HEK293 (cell line): ENCODE data around the gene CFHR3.

Experiments used
- ATF2 ChIP-seq: fragments of 450-650 bp; formaldehyde crosslinking; IDR thresholded peaks from 2 replicates; pipeline ENCODE4 v1.5.1; 2016; ENCODE audit warnings: missing biosample characterization, missing genetic modification characterization, low read depth
- CTCF ChIP-seq: fragments of 450-650 bp; formaldehyde crosslinking; IDR thresholded peaks from 2 replicates; pipeline ENCODE4 v1.5.1; 2016; ENCODE audit warnings: missing biosample characterization, missing genetic modification characterization
- EGR2 ChIP-seq: fragments of 450-650 bp; formaldehyde crosslinking; IDR thresholded peaks from 2 replicates; pipeline ENCODE4 v1.5.1; 2016; ENCODE audit warnings: low read depth, missing biosample characterization, missing genetic modification characterization
- PBX3 ChIP-seq: sonication (generic); formaldehyde crosslinking; IDR thresholded peaks from 2 replicates; pipeline ENCODE4 v1.8.1; 2022; ENCODE audit warnings: mild to moderate bottlenecking, moderate library complexity, missing genetic modification reagents
- ZBTB7A ChIP-seq: fragments of 450-650 bp; formaldehyde crosslinking; IDR thresholded peaks from 2 replicates; pipeline ENCODE4 v1.5.1; 2016; ENCODE audit warnings: low read depth, missing biosample characterization, missing genetic modification characterization
- ZNF174 ChIP-seq: fragments of 450-650 bp; formaldehyde crosslinking; IDR thresholded peaks from 2 replicates; pipeline ENCODE4 v1.5.0; 2017; ENCODE audit warnings: missing biosample characterization, mild to moderate bottlenecking, missing genetic modification characterization
- ZNF239 ChIP-seq: fragments of 450-650 bp; formaldehyde crosslinking; IDR thresholded peaks from 2 replicates; pipeline ENCODE4 v1.5.1; 2016; ENCODE audit warnings: missing biosample characterization, missing genetic modification characterization
- ZNF311 ChIP-seq: fragments of 450-650 bp; formaldehyde crosslinking; IDR thresholded peaks from 2 replicates; pipeline ENCODE4 v1.5.1; 2017; ENCODE audit warnings: missing biosample characterization, missing genetic modification characterization, borderline replicate concordance
- ZNF416 ChIP-seq: fragments of 450-650 bp; formaldehyde crosslinking; IDR thresholded peaks from 2 replicates; pipeline ENCODE4 v1.5.1; 2016; ENCODE audit warnings: missing biosample characterization, missing genetic modification characterization
- ZNF76 ChIP-seq: fragments of 450-650 bp; formaldehyde crosslinking; IDR thresholded peaks from 2 replicates; pipeline ENCODE4; 2016; ENCODE audit warnings: low read depth, missing biosample characterization, missing genetic modification characterization, borderline replicate concordance
- ZNF776 ChIP-seq: fragments of 450-650 bp; formaldehyde crosslinking; IDR thresholded peaks from 2 replicates; pipeline ENCODE4 v1.5.0; 2017; ENCODE audit warnings: missing biosample characterization, missing genetic modification characterization, borderline replicate concordance
- TF ChIP-seq, protein P1 (sequence below): fragments of 450-650 bp; formaldehyde crosslinking; IDR thresholded peaks from 2 replicates; pipeline ENCODE4 v1.5.1; 2016; ENCODE audit warnings: missing biosample characterization, missing genetic modification characterization

- TF ChIP-seq ZNF174 (tag by site-specific recombination) (no peak), ZBTB7A (tag by site-specific recombination) (no peak), CTCF (no peak), ZNF239 (tag by site-specific recombination) (no peak), PBX3 (CRISPR knock-in tag) (no peak), ZNF311 (no peak), ATF2 (tag by site-specific recombination) (no peak), ZNF76 (no peak), ZNF776 (tag by site-specific recombination) (no peak), EGR2 (tag by site-specific recombination) (no peak), ZNF416 (tag by site-specific recombination) (no peak)
- TF ChIP-seq, protein P1, sequence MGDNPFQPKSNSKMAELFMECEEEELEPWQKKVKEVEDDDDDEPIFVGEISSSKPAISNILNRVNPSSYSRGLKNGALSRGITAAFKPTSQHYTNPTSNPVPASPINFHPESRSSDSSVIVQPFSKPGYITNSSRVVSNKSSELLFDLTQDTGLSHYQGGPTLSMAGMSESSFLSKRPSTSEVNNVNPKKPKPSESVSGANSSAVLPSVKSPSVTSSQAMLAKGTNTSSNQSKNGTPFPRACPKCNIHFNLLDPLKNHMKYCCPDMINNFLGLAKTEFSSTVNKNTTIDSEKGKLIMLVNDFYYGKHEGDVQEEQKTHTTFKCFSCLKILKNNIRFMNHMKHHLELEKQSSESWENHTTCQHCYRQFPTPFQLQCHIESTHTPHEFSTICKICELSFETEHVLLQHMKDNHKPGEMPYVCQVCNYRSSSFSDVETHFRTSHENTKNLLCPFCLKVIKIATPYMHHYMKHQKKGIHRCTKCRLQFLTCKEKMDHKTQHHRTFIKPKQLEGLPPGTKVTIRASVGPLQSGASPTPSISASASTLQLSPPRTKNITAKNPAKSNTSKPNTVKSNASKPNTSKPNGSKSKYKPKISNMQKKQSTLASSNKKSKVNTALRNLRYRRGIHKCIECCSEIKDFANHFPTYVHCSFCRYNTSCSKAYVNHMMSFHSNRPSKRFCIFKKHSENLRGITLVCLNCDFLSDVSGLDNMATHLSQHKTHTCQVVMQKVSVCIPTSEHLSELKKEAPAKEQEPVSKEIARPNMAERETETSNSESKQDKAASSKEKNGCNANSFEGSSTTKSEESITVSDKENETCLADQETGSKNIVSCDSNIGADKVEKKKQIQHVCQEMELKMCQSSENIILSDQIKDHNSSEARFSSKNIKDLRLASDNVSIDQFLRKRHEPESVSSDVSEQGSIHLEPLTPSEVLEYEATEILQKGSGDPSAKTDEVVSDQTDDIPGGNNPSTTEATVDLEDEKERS (tag by site-specific recombination): no peak
Observed at GRCh38 chr1:196734006-196734405, 40.6 kb upstream of the CFHR3 start.
